Right hindlimb (tissue), 1 donor: Measurements from ENCODE around the gene ZNF579.
"Not testable (repeated sequence)": the region's sequence is repeated elsewhere in the genome, so short reads cannot be mapped to it uniquely, and the experiment has no call there.

Experiments used
- DNase-seq: peaks from one replicate; pipeline ENCODE4 v3.0.0-alpha.2; 2018

Gene ZNF579

GRCh38 chr19:55536951-55537740, 43.5 kb downstream of the ZNF579 start, which contains the start of gene SBK2:
Gene SBK2, minus strand, starts transcription at chr19:55537133. Its CDS starts 839 bp downstream, at chr19:55536294.
- DNase-seq = no peak

- no peak for DNase-seq
Measured at GRCh38 chr19:55536366-55536765, 44.3 kb downstream of the ZNF579 start.

- DNase-seq = no peak
Measured at GRCh38 chr19:55535965-55536350, 44.7 kb downstream of the ZNF579 start.

GRCh38 chr19:55535173-55535964, 45.3 kb downstream of the ZNF579 start:
- no peak for DNase-seq

- not testable (repeated sequence) for DNase-seq
Measured at GRCh38 chr19:55534280-55534679, 46.4 kb downstream of the ZNF579 start.

- DNase-seq = no peak
Measured at GRCh38 chr19:55530996-55531395, 49.7 kb downstream of the ZNF579 start.

GRCh38 chr19:55529636-55530234, 50.9 kb downstream of the ZNF579 start:
- no peak for DNase-seq

GRCh38 chr19:55528030-55528803, 52.4 kb downstream of the ZNF579 start:
- no peak for DNase-seq

- DNase-seq = no peak
Measured at GRCh38 chr19:55527197-55528029, 53.2 kb downstream of the ZNF579 start.
